GM19240 (cell line): ENCODE results near the gene SLC8A3.

Experiments
- DNase-seq: peaks from one replicate; pipeline ENCODE4 v3.0.0; 2011; ENCODE audit warnings: low spot score; ENCODE audit not compliant: insufficient read length

SLC8A3 gene

GRCh38 chr14:69999261-69999674 is 189.5 kb downstream of the SLC8A3 start:
- no peak for DNase-seq

- no peak for DNase-seq
Observed at GRCh38 chr14:69997849-69998248, 190.9 kb downstream of the SLC8A3 start.

GRCh38 chr14:69996216-69996615 is 192.5 kb downstream of the SLC8A3 start:
- DNase-seq = no peak
